NT2/D1 (cell line): ENCODE results near the gene DES.

Source experiments
- DNase-seq: peaks from one replicate; pipeline ENCODE4 v3.0.0-alpha.2; 2011; ENCODE audit warnings: low read depth, low spot score
- H3K27me3 ChIP-seq: 2 replicates; pipeline ENCODE4 v1.6.0; 2011; ENCODE audit warnings: mild to moderate bottlenecking; ENCODE audit not compliant: insufficient read length, insufficient read depth
- H3K36me3 ChIP-seq: 2 replicates; pipeline ENCODE4 v1.6.1; 2011; ENCODE audit warnings: mild to moderate bottlenecking, low read length, mixed read lengths; ENCODE audit not compliant: insufficient read depth, insufficient read length
- H3K4me1 ChIP-seq: 2 replicates; pipeline ENCODE4 v1.5.1; 2011; ENCODE audit not compliant: insufficient read depth, insufficient read length
- H3K4me3 ChIP-seq: 2 replicates; pipeline ENCODE4 v1.5.1; 2011; ENCODE audit warnings: low read depth; ENCODE audit not compliant: insufficient read length
- H3K9ac ChIP-seq: 2 replicates; pipeline ENCODE4 v1.6.0; 2011; ENCODE audit warnings: low read depth; ENCODE audit not compliant: insufficient read length
- H3K9me3 ChIP-seq: 2 replicates; pipeline ENCODE4 v1.5.1; 2011; ENCODE audit warnings: mild to moderate bottlenecking, low read length; ENCODE audit not compliant: insufficient read depth
- SUZ12 ChIP-seq: IDR thresholded peaks from 2 replicates; pipeline ENCODE4 v1.6.1; 2011; ENCODE audit not compliant: insufficient read length, insufficient read depth; ENCODE audit errors: extremely low read depth
- YY1 ChIP-seq: IDR thresholded peaks from 2 replicates; pipeline ENCODE4 v1.6.1; 2011; ENCODE audit not compliant: insufficient read length, insufficient read depth
- ZNF274 ChIP-seq: IDR thresholded peaks from 2 replicates; pipeline ENCODE4 v1.6.1; 2011; ENCODE audit warnings: mild to moderate bottlenecking, low read depth, low read length

The DES gene

GRCh38 chr2:219401606-219402005, 16.6 kb upstream of the DES start:
- Histone ChIP-seq H3K36me3 (no peaks in the 10 kb centered on the region), H3K9me3 (no peaks in the 10 kb centered on the region), H3K9ac (no peak overlapping the region), H3K27me3 (peaks cover 2% of the 10 kb centered on the region), H3K4me1 (peaks cover 37% of the 10 kb centered on the region), H3K4me3 (no peak overlapping the region)
- DNase-seq: no peak
- TF ChIP-seq ZNF274: no peak

- Histone ChIP-seq H3K4me3 (no peak overlapping the region), H3K9ac (no peak overlapping the region), H3K9me3 (no peaks in the 10 kb centered on the region), H3K27me3 (peaks cover 2% of the 10 kb centered on the region), H3K36me3 (no peaks in the 10 kb centered on the region), H3K4me1 (peaks cover 37% of the 10 kb centered on the region)
- DNase-seq: peak; percentile 82
- TF ChIP-seq SUZ12 (no peak), ZNF274 (no peak), YY1 (no peak)
These were observed 15.3 kb upstream of the DES start for GRCh38 chr2:219402665-219403515.

- TF ChIP-seq ZNF274 (no peak), YY1 (no peak), SUZ12 (no peak)
- no peak for DNase-seq
- no peaks in the 10 kb centered on the region for H3K36me3 ChIP-seq
- no peak overlapping the region for H3K4me3 ChIP-seq
- peaks cover 38% of the 10 kb centered on the region for H3K4me1 ChIP-seq
- H3K9me3 ChIP-seq: no peaks in the 10 kb centered on the region
- peaks cover 2% of the 10 kb centered on the region for H3K27me3 ChIP-seq
- no peak overlapping the region for H3K9ac ChIP-seq
These were observed 14.3 kb upstream of the DES start for GRCh38 chr2:219403861-219404260.

- no peak for DNase-seq
- no peaks in the 10 kb centered on the region for H3K9me3 ChIP-seq
- no peak overlapping the region for H3K4me3 ChIP-seq
- H3K9ac ChIP-seq: peak overlapping the region; percentile 57
- no peaks in the 10 kb centered on the region for H3K36me3 ChIP-seq
- TF ChIP-seq ZNF274 (no peak), SUZ12 (no peak)
- H3K4me1 ChIP-seq: peaks cover 40% of the 10 kb centered on the region
- peaks cover 2% of the 10 kb centered on the region for H3K27me3 ChIP-seq
These were observed 13.8 kb upstream of the DES start for GRCh38 chr2:219404291-219404910.

- Histone ChIP-seq H3K4me1 (peaks cover 35% of the 10 kb centered on the region), H3K4me3 (no peak overlapping the region), H3K27me3 (no peaks in the 10 kb centered on the region), H3K9me3 (no peaks in the 10 kb centered on the region), H3K36me3 (no peaks in the 10 kb centered on the region), H3K9ac (peak overlapping the region; percentile 57)
- DNase-seq: no peak
- TF ChIP-seq YY1 (no peak), SUZ12 (no peak), ZNF274 (no peak)
These were observed 13.2 kb upstream of the DES start for GRCh38 chr2:219404954-219405353.

- H3K9me3 ChIP-seq: no peaks in the 10 kb centered on the region
- no peak for DNase-seq
- peaks cover 30% of the 10 kb centered on the region for H3K4me1 ChIP-seq
- H3K9ac ChIP-seq: no peak overlapping the region
- TF ChIP-seq SUZ12 (no peak), YY1 (no peak), ZNF274 (no peak)
- H3K4me3 ChIP-seq: no peak overlapping the region
- H3K27me3 ChIP-seq: no peaks in the 10 kb centered on the region
- H3K36me3 ChIP-seq: no peaks in the 10 kb centered on the region
These were observed 12.7 kb upstream of the DES start for GRCh38 chr2:219405451-219405850.

- H3K4me3 ChIP-seq: no peak overlapping the region
- H3K4me1 ChIP-seq: peaks cover 24% of the 10 kb centered on the region
- H3K36me3 ChIP-seq: no peaks in the 10 kb centered on the region
- TF ChIP-seq SUZ12: no peak
- TF ChIP-seq YY1: no peak
- no peak for TF ChIP-seq ZNF274
- no peaks in the 10 kb centered on the region for H3K27me3 ChIP-seq
- H3K9ac ChIP-seq: no peak overlapping the region
- H3K9me3 ChIP-seq: no peaks in the 10 kb centered on the region
- no peak for DNase-seq
These were observed 12.0 kb upstream of the DES start for GRCh38 chr2:219405958-219406860.
